Testis (tissue), 2 donors: Measurements from ENCODE around the gene MAP3K7CL.

Source experiments
- POLR2A ChIP-seq: fragments of 450-650 bp; IDR thresholded peaks from one replicate; pipeline ENCODE4 v1.6.1; 2017; ENCODE audit warnings: antibody characterized with exemption, mild to moderate bottlenecking, moderate library complexity
- TF ChIP-seq, protein P1 (sequence below), 3 experiments: fragments of 450-650 bp in 2 of 3; fragments of 200-600 bp in 1 of 3; sonication (generic) in 1 of 3; IDR thresholded peaks; one replicate each; pipeline ENCODE4 v1.5.1; 2016 to 2019; ENCODE audit warnings: antibody characterized with exemption in 3 of 3, mild to moderate bottlenecking in 2 of 3, moderate library complexity in 1 of 3

DNA sequence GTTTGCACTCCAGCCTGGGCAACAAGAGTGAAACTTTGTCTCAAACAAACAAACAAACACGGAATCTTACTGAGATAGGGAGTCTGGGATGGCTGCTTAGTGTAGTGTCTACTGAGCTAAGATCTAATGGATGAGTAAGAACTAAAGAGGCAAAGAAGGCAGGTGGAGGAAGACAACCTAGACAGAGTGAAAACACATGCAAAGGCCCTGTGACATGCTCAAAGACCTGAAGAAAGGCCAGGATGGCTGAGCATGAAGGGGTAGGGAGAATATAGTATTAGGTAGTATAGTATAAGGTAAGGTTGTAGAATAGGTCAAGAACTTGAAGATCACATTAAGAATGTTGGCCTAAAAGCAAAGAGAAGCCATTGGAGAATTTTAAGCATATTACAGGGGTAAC, 49.1 kb downstream of the MAP3K7CL start:
- TF ChIP-seq, protein P1, sequence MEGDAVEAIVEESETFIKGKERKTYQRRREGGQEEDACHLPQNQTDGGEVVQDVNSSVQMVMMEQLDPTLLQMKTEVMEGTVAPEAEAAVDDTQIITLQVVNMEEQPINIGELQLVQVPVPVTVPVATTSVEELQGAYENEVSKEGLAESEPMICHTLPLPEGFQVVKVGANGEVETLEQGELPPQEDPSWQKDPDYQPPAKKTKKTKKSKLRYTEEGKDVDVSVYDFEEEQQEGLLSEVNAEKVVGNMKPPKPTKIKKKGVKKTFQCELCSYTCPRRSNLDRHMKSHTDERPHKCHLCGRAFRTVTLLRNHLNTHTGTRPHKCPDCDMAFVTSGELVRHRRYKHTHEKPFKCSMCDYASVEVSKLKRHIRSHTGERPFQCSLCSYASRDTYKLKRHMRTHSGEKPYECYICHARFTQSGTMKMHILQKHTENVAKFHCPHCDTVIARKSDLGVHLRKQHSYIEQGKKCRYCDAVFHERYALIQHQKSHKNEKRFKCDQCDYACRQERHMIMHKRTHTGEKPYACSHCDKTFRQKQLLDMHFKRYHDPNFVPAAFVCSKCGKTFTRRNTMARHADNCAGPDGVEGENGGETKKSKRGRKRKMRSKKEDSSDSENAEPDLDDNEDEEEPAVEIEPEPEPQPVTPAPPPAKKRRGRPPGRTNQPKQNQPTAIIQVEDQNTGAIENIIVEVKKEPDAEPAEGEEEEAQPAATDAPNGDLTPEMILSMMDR (IDR thresholded peaks at IDR 0.05), result no peak
- no peak for TF ChIP-seq POLR2A
